ENCODE measurements around the gene SLC7A9. TPM values are rescaled to one million over a fixed set of nuclear protein-coding genes. Genes with fewer than 3 reads are reported as not detected.
"Not testable (repeated sequence)": the region's sequence is repeated elsewhere in the genome, so short reads cannot be mapped to it uniquely, and the experiment has no call there.

The SLC7A9 gene
- total and polyA plus RNA-seq, 2 donors (not counting 3 experiments of a cell fraction or from before 2014, with no cell fraction given): 0.06 TPM; not detected in 1

DNA sequence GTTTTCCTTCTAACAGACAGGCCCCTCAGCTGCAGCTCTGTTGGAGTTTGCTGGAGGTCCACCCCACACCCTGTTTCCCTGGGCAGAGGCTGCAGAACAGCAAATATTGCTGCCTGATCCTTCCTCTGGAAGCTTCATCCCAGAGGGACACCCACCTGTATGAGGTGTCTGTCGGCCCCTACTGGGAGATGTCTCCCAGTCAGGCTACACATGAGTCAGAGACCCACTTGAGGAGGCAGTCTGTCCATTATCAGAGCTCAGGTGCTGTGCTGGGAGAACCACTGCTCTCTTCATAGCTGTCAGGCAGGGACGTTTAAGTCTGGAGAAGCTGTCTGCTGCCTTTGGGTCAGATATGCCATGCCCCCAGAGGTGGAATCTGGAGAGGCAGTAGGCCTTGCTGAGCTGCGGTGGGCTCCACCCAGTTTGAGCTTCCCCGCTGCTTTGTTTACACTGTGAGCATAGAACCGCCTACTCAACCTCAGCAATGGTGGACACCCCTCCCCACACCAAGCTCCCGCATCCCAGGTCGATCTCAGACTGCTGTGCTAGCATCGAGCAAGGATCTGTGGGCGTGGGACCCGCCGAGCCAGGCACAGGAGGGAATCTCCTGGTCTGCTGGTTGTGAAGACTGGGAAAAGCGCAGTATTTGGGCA is 82.3 kb downstream of the SLC7A9 start:
- H3K9me3 ChIP-seq (replicated peaks; ENCODE audit: control insufficient read depth, insufficient read depth, low read length); H2AFZ ChIP-seq (ENCODE audit: low read depth, low read length); DNase-seq (ENCODE audit: low read depth, low spot score); dilution Hi-C loops (cut with MboI; ENCODE audit: extremely low pct_ligation_motif_present, low sequenced_read_pairs); H3K4me1 ChIP-seq (ENCODE audit: control insufficient read depth, extremely low read depth, insufficient read depth, low read length); H3K9me1 ChIP-seq (replicated peaks; ENCODE audit: control insufficient read depth, extremely low read depth, insufficient read depth, low read length); H3K79me2 ChIP-seq (ENCODE audit: control insufficient read depth, insufficient read depth, low read length); H3K27me3 ChIP-seq (ENCODE audit: control insufficient read depth in 2 of 2, insufficient read depth in 2 of 2, low read length in 2 of 2); FAIRE-seq; H4K20me1 ChIP-seq (replicated peaks; ENCODE audit: control insufficient read depth, extremely low read depth, insufficient read depth, low read length); H3K36me3 ChIP-seq (ENCODE audit: control insufficient read depth in 2 of 2, extremely low read depth in 1 of 2, insufficient read depth in 2 of 2, low read length in 2 of 2); intact Hi-C loops (cut with micrococcal nuclease); CTCF ChIA-PET; H3K27ac ChIP-seq (ENCODE audit: insufficient read depth, low read depth, low read length); H3K4me3 ChIP-seq (replicated peaks in 1 of 3; ENCODE audit: insufficient read depth in 1 of 3, low read depth in 1 of 3, low read length in 3 of 3); BruUV-seq (replicated peaks); H3K4me2 ChIP-seq (ENCODE audit: insufficient read depth, low read length); H3K9ac ChIP-seq (replicated peaks; ENCODE audit: extremely low read depth, insufficient read depth, low read length); POLR2A ChIA-PET: not testable (repeated sequence)

DNA sequence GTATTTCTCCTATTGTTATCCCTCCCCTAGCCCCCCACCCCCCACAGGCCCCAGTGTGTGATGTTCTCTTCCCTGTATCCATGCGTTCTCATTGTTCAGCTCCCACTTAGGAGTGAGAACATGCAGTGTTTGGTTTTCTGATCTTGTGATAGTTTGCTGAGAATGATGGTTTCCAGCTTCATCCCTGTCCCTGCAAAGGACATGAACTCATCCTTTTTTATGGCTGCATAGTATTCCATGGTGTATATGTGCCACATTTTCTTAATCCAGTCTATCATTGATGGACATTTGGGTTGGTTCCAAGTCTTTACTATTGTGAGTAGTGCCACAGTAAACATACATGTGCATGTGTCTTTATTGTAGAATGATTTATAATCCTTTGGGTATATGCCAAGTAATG is 87.5 kb downstream of the SLC7A9 start:
- DNase-seq (ENCODE audit: low read depth, low spot score); CTCF ChIA-PET; H3K27ac ChIP-seq (ENCODE audit: insufficient read depth, low read depth, low read length); H3K4me2 ChIP-seq (ENCODE audit: insufficient read depth, low read length); FAIRE-seq; H2AFZ ChIP-seq (ENCODE audit: low read depth, low read length); H4K20me1 ChIP-seq (replicated peaks; ENCODE audit: control insufficient read depth, extremely low read depth, insufficient read depth, low read length); BruUV-seq (replicated peaks); H3K9me1 ChIP-seq (replicated peaks; ENCODE audit: control insufficient read depth, extremely low read depth, insufficient read depth, low read length); H3K4me3 ChIP-seq (replicated peaks in 1 of 3; ENCODE audit: insufficient read depth in 1 of 3, low read depth in 1 of 3, low read length in 3 of 3); intact Hi-C loops (cut with micrococcal nuclease); H3K79me2 ChIP-seq (ENCODE audit: control insufficient read depth, insufficient read depth, low read length); H3K4me1 ChIP-seq (ENCODE audit: control insufficient read depth, extremely low read depth, insufficient read depth, low read length); H3K9me3 ChIP-seq (replicated peaks; ENCODE audit: control insufficient read depth, insufficient read depth, low read length); H3K9ac ChIP-seq (replicated peaks; ENCODE audit: extremely low read depth, insufficient read depth, low read length); dilution Hi-C loops (cut with MboI; ENCODE audit: extremely low pct_ligation_motif_present, low sequenced_read_pairs); POLR2A ChIA-PET; H3K36me3 ChIP-seq (ENCODE audit: control insufficient read depth in 2 of 2, extremely low read depth in 1 of 2, insufficient read depth in 2 of 2, low read length in 2 of 2); H3K27me3 ChIP-seq (ENCODE audit: control insufficient read depth in 2 of 2, insufficient read depth in 2 of 2, low read length in 2 of 2): not testable (repeated sequence)

DNA sequence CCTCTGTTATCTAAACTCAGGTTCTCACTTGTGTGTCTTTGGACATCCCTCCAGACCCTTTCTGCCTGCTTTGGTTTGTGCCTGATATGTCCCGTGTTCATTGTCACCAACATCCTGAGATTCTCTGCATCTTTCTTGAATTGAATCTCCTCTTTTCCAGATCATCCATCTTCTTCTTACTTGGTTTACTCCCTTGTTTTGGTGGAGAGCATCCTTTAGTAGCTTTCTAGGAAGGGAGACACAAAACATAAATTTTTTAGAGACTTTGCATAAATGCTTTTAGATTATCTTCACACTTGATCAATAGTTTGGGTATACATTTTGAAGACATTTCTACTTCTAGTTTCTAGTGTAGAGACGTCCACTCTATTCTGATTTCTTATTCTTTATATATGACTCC is 88.3 kb downstream of the SLC7A9 start:
- H3K9me1 ChIP-seq (replicated peaks; ENCODE audit: control insufficient read depth, extremely low read depth, insufficient read depth, low read length): no peaks in the 10 kb centered on the region
- dilution Hi-C loops (cut with MboI; ENCODE audit: extremely low pct_ligation_motif_present, low sequenced_read_pairs): no loop called here
- no peaks in the 10 kb centered on the region for H3K4me1 ChIP-seq (ENCODE audit: control insufficient read depth, extremely low read depth, insufficient read depth, low read length)
- H3K27me3 ChIP-seq (ENCODE audit: control insufficient read depth in 2 of 2, insufficient read depth in 2 of 2, low read length in 2 of 2): no peaks in the 10 kb centered on the region
- H4K20me1 ChIP-seq (replicated peaks; ENCODE audit: control insufficient read depth, extremely low read depth, insufficient read depth, low read length): no peaks in the 10 kb centered on the region
- ChIA-PET CTCF (no interaction called here), POLR2A (no interaction called here)
- intact Hi-C loops (cut with micrococcal nuclease): no loop called here
- H3K27ac ChIP-seq (ENCODE audit: insufficient read depth, low read depth, low read length): no peak overlapping the region
- no peaks in the 10 kb centered on the region for H3K36me3 ChIP-seq (ENCODE audit: control insufficient read depth in 2 of 2, extremely low read depth in 1 of 2, insufficient read depth in 2 of 2, low read length in 2 of 2)
- DNase-seq (ENCODE audit: low read depth, low spot score) (no peak), FAIRE-seq (no peak)
- H3K9me3 ChIP-seq (replicated peaks; ENCODE audit: control insufficient read depth, insufficient read depth, low read length): no peaks in the 10 kb centered on the region
- H3K4me2 ChIP-seq (ENCODE audit: insufficient read depth, low read length): no peak overlapping the region
- no TSS peak for BruUV-seq (replicated peaks)
- no peak overlapping the region for H3K9ac ChIP-seq (replicated peaks; ENCODE audit: extremely low read depth, insufficient read depth, low read length)
- H2AFZ ChIP-seq (ENCODE audit: low read depth, low read length): no peak overlapping the region
- no peaks in the 10 kb centered on the region for H3K79me2 ChIP-seq (ENCODE audit: control insufficient read depth, insufficient read depth, low read length)
- TF ChIP-seq FOS (IDR thresholded peaks at IDR 0.05; ENCODE audit: borderline replicate concordance, insufficient read depth, low read length): no peak
- no peak for TF ChIP-seq MYC (IDR thresholded peaks at IDR 0.05; ENCODE audit: low read depth, low read length)
- no peak for TF ChIP-seq POLR2AphosphoS5 (IDR thresholded peaks at IDR 0.05; ENCODE audit: insufficient read depth, low read depth, low read length)
- TF ChIP-seq POLR2A (IDR thresholded peaks at IDR 0.05; ENCODE audit: low read depth, low read length): no peak
- no peak for TF ChIP-seq EZH2 (IDR thresholded peaks at IDR 0.05; ENCODE audit: borderline replicate concordance, low read depth, low read length, severe bottlenecking)
- TF ChIP-seq GATA2 (IDR thresholded peaks at IDR 0.05; ENCODE audit: insufficient read depth, insufficient read length, low read depth, low read length): no peak
- TF ChIP-seq, protein P1, sequence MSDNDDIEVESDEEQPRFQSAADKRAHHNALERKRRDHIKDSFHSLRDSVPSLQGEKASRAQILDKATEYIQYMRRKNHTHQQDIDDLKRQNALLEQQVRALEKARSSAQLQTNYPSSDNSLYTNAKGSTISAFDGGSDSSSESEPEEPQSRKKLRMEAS (IDR thresholded peaks at IDR 0.05; ENCODE audit: insufficient read depth, insufficient read length): no peak
- no peak for TF ChIP-seq JUN (IDR thresholded peaks at IDR 0.05; ENCODE audit: borderline replicate concordance, insufficient read depth, insufficient read length, low read depth)
- TF ChIP-seq, protein P2, sequence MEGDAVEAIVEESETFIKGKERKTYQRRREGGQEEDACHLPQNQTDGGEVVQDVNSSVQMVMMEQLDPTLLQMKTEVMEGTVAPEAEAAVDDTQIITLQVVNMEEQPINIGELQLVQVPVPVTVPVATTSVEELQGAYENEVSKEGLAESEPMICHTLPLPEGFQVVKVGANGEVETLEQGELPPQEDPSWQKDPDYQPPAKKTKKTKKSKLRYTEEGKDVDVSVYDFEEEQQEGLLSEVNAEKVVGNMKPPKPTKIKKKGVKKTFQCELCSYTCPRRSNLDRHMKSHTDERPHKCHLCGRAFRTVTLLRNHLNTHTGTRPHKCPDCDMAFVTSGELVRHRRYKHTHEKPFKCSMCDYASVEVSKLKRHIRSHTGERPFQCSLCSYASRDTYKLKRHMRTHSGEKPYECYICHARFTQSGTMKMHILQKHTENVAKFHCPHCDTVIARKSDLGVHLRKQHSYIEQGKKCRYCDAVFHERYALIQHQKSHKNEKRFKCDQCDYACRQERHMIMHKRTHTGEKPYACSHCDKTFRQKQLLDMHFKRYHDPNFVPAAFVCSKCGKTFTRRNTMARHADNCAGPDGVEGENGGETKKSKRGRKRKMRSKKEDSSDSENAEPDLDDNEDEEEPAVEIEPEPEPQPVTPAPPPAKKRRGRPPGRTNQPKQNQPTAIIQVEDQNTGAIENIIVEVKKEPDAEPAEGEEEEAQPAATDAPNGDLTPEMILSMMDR (IDR thresholded peaks at IDR 0.05; ENCODE audit: extremely low read depth in 1 of 2, insufficient read depth in 1 of 2, low read depth in 1 of 2, low read length in 2 of 2): no peak
- H3K4me3 ChIP-seq (replicated peaks in 1 of 3; ENCODE audit: insufficient read depth in 1 of 3, low read depth in 1 of 3, low read length in 3 of 3): no peak overlapping the region
